ENCODE data around the gene OR8H2.
"Not testable (repeated sequence)": the region's sequence is repeated elsewhere in the genome, so short reads cannot be mapped to it uniquely, and the experiment has no call there.

The OR8H2 gene, protein sequence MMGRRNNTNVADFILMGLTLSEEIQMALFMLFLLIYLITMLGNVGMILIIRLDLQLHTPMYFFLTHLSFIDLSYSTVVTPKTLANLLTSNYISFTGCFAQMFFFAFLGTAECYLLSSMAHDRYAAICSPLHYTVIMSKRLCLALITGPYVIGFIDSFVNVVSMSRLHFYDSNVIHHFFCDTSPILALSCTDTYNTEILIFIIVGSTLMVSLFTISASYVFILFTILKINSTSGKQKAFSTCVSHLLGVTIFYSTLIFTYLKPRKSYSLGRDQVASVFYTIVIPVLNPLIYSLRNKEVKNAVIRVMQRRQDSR

DNA sequence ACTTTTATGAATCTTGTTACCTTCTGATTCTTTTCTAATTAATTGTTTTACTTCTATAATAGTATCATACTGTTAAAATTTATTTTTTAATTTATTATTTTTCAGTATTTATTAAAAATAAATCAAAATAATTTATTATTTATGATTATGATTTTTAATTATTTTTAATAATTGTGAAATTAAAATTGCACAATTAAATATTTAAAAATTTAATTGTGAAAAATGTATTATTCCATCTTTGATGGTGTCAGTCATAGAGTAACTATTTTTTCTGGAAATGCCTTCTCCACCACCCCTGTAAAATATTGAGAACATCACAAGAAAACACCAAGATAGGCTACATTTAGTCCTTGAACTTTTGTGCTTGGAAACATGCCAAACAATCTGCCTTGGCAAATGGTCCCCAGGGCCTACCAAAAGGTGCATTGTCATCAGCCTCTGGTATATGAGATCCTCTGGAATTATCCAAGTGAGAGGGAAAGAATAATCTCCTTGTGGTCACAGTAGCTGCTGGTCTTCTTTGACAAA lies at the start of gene OR8H2:
Gene OR8H2 (plus strand): TSS at position 478 of the 528 bp plus-strand sequence. CDS start 1,356 bp downstream, outside the sequence.
- DNase-seq = no peak

- DNase-seq = not testable (repeated sequence)
Observed at GRCh38 chr11:56056366-56056765, 47.1 kb upstream of the OR8H2 start.

GRCh38 chr11:56057661-56058237 lies 45.7 kb upstream of the OR8H2 start:
- not testable (repeated sequence) for DNase-seq

- DNase-seq = not testable (repeated sequence)
Observed at GRCh38 chr11:56058260-56058780, 45.2 kb upstream of the OR8H2 start.

- no peak for DNase-seq
Observed at GRCh38 chr11:56066980-56067379, 36.5 kb upstream of the OR8H2 start.

DNA sequence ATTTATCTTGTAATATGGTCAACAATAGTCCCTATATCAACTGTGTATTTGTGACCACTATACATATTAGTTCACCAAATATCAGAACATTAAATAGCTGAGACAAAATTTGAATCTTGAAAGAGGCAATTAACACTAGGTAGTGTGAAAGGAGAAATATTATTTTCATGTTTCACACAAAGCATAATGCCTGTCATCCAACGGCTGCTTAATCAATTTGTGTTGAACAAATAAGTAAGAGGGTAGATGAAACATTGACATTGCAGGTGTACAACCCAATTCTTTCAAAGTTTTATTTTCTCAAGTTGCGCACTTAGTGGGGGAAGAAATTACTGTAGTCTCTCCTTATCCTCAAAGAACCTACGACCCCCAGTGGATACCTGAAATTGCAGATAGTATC lies 13.8 kb upstream of the OR8H2 start:
- DNase-seq = no peak

GRCh38 chr11:56093008-56093407 lies 10.5 kb upstream of the OR8H2 start, which contains the start of gene OR8I2:
TSS of gene OR8I2 (plus strand) at chr11:56093308. CDS start at chr11:56093308, 0 bp downstream.
- DNase-seq = no peak

- DNase-seq = no peak
Observed at GRCh38 chr11:56122073-56122472, 18.6 kb downstream of the OR8H2 start, which contains the start of gene OR8H3. TSS of gene OR8H3 (plus strand) at chr11:56122373. CDS start at chr11:56122373, 0 bp downstream.

DNA sequence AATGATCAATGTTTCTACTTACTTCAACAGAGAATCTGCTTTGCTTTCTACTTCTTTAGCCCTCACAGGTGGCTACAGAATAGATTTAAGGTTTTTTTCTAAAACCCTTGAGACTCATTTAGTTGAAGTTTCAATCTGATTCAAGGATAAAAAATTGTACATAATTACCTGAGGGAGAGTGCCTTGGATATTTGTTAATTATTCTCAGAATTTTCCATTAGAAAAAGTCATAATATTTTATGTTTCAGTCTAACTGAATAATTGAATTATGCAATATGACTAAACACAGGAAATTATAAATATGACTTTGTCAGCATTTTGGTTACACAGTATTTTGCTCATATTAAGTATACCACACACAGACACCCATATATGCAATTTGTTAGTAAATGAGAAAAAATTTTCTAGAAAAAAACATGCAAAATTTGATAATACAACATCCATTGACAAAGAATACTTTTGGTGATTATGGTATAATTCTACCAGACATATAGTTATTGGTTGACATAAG lies 36.7 kb downstream of the OR8H2 start, which contains the start of gene OR8J3:
Gene OR8J3 (minus strand): TSS at position 51 of the 511 bp plus-strand sequence. CDS start 2,483 bp downstream, outside the sequence.
- no peak for DNase-seq

DNA sequence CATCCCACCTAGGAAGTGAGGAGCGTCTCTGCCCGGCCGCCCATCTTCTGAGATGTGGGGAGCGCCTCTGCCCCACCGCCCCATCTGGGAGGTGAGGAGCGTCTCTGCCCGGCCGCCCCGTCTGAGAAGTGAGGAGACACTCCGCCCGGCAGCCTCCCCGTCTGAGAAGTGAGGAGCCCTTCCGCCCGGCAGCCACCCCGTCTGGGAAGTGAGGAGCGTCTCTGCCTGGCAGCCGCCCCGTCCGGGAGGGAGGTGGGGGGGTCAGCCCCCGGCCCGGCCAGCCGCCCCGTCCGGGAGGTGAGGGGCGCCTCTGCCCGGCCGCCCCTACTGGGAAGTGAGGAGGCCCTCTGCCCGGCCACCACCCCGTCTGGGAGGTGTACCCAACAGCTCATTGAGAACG lies 40.2 kb downstream of the OR8H2 start:
- DNase-seq = not testable (repeated sequence)

- DNase-seq = no peak
Observed at GRCh38 chr11:56151376-56151775, 47.9 kb downstream of the OR8H2 start.

- no peak for DNase-seq
Observed at GRCh38 chr11:56152333-56152732, 48.8 kb downstream of the OR8H2 start.

Measured in stimulated activated CD4-positive, alpha-beta T cell treated with anti-CD3 and anti-CD28 coated beads, Interleukin-15, amount 100 ng/mL, for 24 hours (primary cell).